Osteoblast (primary cell): ENCODE data around the gene ZFYVE16. TPM values are rescaled to one million over a fixed set of nuclear protein-coding genes. Genes with fewer than 3 reads are reported as not detected.
A peak's percentile ranks its signal among the peaks of the same experiment; 100 is the strongest.
"Not testable (repeated sequence)": the region's sequence is repeated elsewhere in the genome, so short reads cannot be mapped to it uniquely, and the experiment has no call there.

Experiments
- DNase-seq: peaks from one replicate; pipeline ENCODE4 v3.0.0; 2011; ENCODE audit warnings: low spot score, mixed read lengths; ENCODE audit not compliant: insufficient read length; ENCODE audit errors: missing footprints
- H2AFZ ChIP-seq: 2 replicates; pipeline ENCODE4 v1.6.0; 2011; ENCODE audit warnings: mild to moderate bottlenecking, low read length
- H3K27ac ChIP-seq: 2 replicates; pipeline ENCODE4 v1.5.1; 2011; ENCODE audit warnings: mild to moderate bottlenecking, low read depth, low read length, moderate library complexity
- H3K27me3 ChIP-seq: 2 replicates; pipeline ENCODE4 v1.6.0; 2012; ENCODE audit warnings: mild to moderate bottlenecking, control low read depth, inconsistent platforms, low read length, moderate library complexity; ENCODE audit not compliant: insufficient read depth
- H3K36me3 ChIP-seq: 2 replicates; pipeline ENCODE4 v1.5.1; 2011; ENCODE audit warnings: mild to moderate bottlenecking, low read length, control low read depth, moderate library complexity; ENCODE audit not compliant: insufficient read depth
- H3K4me1 ChIP-seq: 2 replicates; pipeline ENCODE4 v1.5.1; 2011; ENCODE audit warnings: mild to moderate bottlenecking, low read length, control low read depth, moderate library complexity; ENCODE audit not compliant: insufficient read depth
- H3K4me2 ChIP-seq: 2 replicates; pipeline ENCODE4 v1.6.0; 2011; ENCODE audit warnings: mild to moderate bottlenecking, low read length; ENCODE audit not compliant: insufficient read depth
- H3K4me3 ChIP-seq: fragments of 200-600 bp; sonication (generic); 3 replicates; pipeline ENCODE4 v1.5.1; 2012; ENCODE audit warnings: mild to moderate bottlenecking, low read length, inconsistent platforms; ENCODE audit not compliant: insufficient read depth
- H3K79me2 ChIP-seq: 2 replicates; pipeline ENCODE4 v1.6.0; 2012; ENCODE audit warnings: mild to moderate bottlenecking, low read length, control low read depth, inconsistent platforms; ENCODE audit not compliant: insufficient read depth
- H3K9me3 ChIP-seq: 2 replicates; pipeline ENCODE4 v1.5.1; 2011; ENCODE audit warnings: low read depth, low read length, control low read depth
- H4K20me1 ChIP-seq: 2 replicates; pipeline ENCODE4 v1.6.0; 2012; ENCODE audit warnings: mild to moderate bottlenecking, low read length, control low read depth; ENCODE audit not compliant: insufficient read depth
- total RNA-seq: library from RNA; depleted of rRNA; stranded (reverse); fragments of >200 nt; gene quantifications from 2 replicates; pipeline ENCODE4 v1.2.3, GENCODE V29; 2012
- TF ChIP-seq, protein P1 (sequence below): IDR thresholded peaks from 2 replicates; pipeline ENCODE4 v1.5.1; 2011; ENCODE audit warnings: mild to moderate bottlenecking, low read depth, low read length, moderate library complexity; ENCODE audit errors: extremely low read depth

ZFYVE16 gene
- total RNA-seq, 1 donor: 32.6 TPM

DNA sequence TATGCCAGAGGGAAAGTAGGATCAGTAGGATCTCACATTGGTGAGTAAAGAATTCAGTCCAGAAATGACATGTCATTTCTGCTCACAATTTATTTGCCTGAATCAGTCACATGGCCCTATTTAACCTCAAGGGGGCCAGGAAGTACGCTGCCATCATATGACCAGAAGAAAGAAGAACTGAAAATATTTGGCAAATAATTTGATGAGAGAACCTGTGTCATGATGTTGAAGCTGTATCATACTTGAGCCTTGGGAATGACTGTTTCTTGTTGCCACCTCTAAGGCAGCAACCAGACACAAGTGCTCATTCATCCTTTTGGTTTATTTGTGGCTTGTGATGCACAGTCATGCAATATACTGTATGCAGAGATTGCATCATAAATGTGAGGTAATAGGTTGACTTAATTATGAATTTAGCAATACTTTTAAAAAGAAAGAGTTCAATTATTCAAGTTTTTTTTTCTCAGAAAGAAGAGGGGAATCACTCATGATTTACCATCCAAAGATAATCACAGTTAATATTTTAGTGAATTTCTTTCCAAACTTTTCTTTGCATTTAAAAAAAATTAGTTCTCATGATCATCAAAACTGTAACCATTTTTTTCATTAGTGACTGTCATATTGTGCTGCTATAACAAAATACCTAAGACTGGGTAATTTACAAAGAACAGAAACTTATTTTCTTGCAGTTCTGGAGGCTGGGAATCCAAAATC, 8.2 kb upstream of the ZFYVE16 start:
- Histone ChIP-seq H3K4me2 (peak overlapping the region; percentile 8), H2AFZ (peak overlapping the region; percentile 7), H3K79me2 (no peaks in the 10 kb centered on the region), H4K20me1 (no peaks in the 10 kb centered on the region), H3K4me3 (no peak overlapping the region), H3K4me1 (peaks cover 6% of the 10 kb centered on the region), H3K36me3 (no peaks in the 10 kb centered on the region), H3K27ac (no peak overlapping the region), H3K9me3 (no peaks in the 10 kb centered on the region), H3K27me3 (peaks cover 4% of the 10 kb centered on the region)
- TF ChIP-seq, protein P1, sequence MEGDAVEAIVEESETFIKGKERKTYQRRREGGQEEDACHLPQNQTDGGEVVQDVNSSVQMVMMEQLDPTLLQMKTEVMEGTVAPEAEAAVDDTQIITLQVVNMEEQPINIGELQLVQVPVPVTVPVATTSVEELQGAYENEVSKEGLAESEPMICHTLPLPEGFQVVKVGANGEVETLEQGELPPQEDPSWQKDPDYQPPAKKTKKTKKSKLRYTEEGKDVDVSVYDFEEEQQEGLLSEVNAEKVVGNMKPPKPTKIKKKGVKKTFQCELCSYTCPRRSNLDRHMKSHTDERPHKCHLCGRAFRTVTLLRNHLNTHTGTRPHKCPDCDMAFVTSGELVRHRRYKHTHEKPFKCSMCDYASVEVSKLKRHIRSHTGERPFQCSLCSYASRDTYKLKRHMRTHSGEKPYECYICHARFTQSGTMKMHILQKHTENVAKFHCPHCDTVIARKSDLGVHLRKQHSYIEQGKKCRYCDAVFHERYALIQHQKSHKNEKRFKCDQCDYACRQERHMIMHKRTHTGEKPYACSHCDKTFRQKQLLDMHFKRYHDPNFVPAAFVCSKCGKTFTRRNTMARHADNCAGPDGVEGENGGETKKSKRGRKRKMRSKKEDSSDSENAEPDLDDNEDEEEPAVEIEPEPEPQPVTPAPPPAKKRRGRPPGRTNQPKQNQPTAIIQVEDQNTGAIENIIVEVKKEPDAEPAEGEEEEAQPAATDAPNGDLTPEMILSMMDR: no peak
- peak; percentile 58 for DNase-seq

DNA sequence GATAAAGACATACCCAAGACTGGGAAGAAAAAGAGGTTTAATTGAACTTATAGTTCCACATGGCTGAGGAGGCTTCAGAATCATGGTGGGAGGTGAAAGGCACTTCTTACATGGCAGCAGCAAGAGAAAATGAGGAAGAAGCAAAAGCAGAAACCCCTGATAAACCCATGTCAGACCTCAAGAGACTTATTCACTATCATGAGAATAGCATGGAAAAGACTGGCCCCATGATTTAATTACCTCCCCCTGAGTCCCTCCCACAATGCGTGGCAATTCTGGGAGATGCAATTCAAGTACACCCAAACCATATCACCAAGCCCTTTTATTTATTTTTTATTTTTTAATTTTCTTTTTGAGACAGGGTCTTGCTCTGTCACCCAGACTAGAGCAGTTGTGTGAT, 7.5 kb upstream of the ZFYVE16 start:
- H3K27ac ChIP-seq, H3K4me1 ChIP-seq, DNase-seq, H3K27me3 ChIP-seq, H3K79me2 ChIP-seq, H3K9me3 ChIP-seq, H4K20me1 ChIP-seq, H2AFZ ChIP-seq, H3K36me3 ChIP-seq, H3K4me3 ChIP-seq, H3K4me2 ChIP-seq: not testable (repeated sequence)

DNA sequence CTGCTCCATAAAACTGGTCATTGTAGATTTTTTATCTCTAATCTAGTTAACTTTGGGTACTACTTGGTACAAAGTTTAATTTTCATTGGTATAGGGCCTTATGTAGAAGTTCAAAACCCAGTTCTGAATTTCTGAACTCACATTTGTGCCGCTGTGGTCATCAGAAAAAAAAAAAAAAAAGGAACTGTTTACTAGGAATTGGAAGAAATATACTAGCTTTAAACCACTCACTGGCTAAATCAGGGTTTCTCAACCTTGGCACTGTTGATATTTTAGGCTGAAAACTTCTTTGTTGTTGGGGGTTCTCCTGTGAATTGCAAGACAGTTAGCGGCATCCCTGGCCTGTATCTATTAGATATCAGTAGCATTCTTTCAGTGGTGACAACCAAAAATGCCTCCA, 4.1 kb upstream of the ZFYVE16 start:
- H2AFZ ChIP-seq: no peak overlapping the region
- TF ChIP-seq, protein P1: no peak
- H4K20me1 ChIP-seq: no peaks in the 10 kb centered on the region
- H3K27me3 ChIP-seq: no peaks in the 10 kb centered on the region
- H3K4me2 ChIP-seq: no peak overlapping the region
- no peaks in the 10 kb centered on the region for H3K9me3 ChIP-seq
- peaks cover 12% of the 10 kb centered on the region for H3K4me1 ChIP-seq
- no peak for DNase-seq
- H3K36me3 ChIP-seq: no peaks in the 10 kb centered on the region
- H3K27ac ChIP-seq: no peak overlapping the region
- H3K4me3 ChIP-seq: no peak overlapping the region
- H3K79me2 ChIP-seq: peaks cover 8% of the 10 kb centered on the region

DNA sequence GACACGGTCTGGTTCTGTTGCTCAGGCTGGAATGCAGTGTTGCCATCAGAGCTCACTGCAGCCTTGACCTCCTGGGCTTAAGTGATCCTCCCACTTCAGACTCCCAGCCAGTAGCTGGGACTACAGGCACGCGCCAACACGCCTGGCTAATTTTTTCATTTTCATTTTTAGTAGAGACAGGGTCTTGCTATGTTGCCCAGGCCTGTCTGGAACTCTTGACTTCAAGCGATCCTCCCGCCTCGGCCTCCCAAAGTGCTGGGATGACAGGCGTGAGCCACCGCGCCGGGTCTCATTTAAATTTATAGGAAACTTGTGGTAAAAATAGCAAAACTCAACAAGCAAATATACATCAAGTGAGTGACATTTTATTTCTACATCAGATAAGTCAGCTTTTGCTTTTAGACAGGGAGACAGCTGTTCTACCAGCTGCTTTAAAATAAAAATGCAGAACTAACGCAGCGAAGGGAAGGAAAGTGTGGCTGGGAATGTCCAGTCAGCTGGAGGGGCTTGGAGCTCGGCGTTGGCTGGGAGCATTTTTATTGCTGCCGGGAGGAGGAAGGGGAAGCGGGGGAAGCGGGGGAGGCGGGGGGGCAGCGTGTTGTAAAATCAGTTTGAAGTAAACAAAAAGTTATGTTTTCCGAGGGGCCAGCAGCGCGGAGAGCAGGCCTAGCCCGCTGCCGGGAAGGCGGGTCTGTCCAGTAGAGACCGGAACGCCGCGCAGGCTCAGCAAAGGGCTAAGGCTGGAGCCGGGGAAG, 707 bp upstream of the ZFYVE16 start:
- H3K36me3 ChIP-seq: no peaks in the 10 kb centered on the region
- H3K27me3 ChIP-seq: no peaks in the 10 kb centered on the region
- no peak for DNase-seq
- peaks cover 22% of the 10 kb centered on the region for H3K4me1 ChIP-seq
- H3K27ac ChIP-seq: peak overlapping the region; percentile 99
- TF ChIP-seq, protein P1: no peak
- peak overlapping the region; percentile 92 for H3K4me3 ChIP-seq
- no peaks in the 10 kb centered on the region for H4K20me1 ChIP-seq
- H3K79me2 ChIP-seq: peaks cover 40% of the 10 kb centered on the region
- H2AFZ ChIP-seq: peak overlapping the region; percentile 96
- H3K4me2 ChIP-seq: peak overlapping the region; percentile 90
- H3K9me3 ChIP-seq: no peaks in the 10 kb centered on the region
